Measurements from ENCODE around the gene BPIFA3. TPM values are rescaled to one million over a fixed set of nuclear protein-coding genes. Genes with fewer than 3 reads are reported as not detected.

The BPIFA3 gene
- total and polyA plus RNA-seq, 9 of the 15 experiments (the other 6 are each of a cell fraction or from before 2014, with no cell fraction given), result not detected

GRCh38 chr20:33252460-33252859 lies 35.3 kb downstream of the BPIFA3 start:
- H3K9ac ChIP-seq (ENCODE audit: insufficient read depth in 1 of 2, low read depth in 2 of 2, low read length in 2 of 2), result no peak overlapping the region
- no TSS peak for BruUV-seq (replicated peaks)
- H3K9me3 ChIP-seq (replicated peaks; ENCODE audit: control insufficient read depth, insufficient read depth, low read depth, low read length), result no peaks in the 10 kb centered on the region
- no peak for DNase-seq (ENCODE audit: extremely low read depth in 1 of 4, low spot score in 3 of 4)
- ChIA-PET CTCF (ENCODE audit: low intra/inter-chr PET ratio) (no interaction called here), POLR2A (no interaction called here)
- no peak overlapping the region for H3K4me2 ChIP-seq (ENCODE audit: insufficient read depth, low read length)
- H2AFZ ChIP-seq (ENCODE audit: low read depth, low read length), result peak overlapping the region; percentile 41; the same call in 1 of the 2 replicates
- WGBS (ENCODE audit: insufficient coverage, low coverage, missing lambda C conversion rate), result 31% methylated on average over 3 of the region's 3 CpGs
- in situ Hi-C loops (cut with MboI), result no loop called here
- H3K79me2 ChIP-seq (ENCODE audit: control insufficient read depth, insufficient read depth, low read length), result no peaks in the 10 kb centered on the region
- no peaks in the 10 kb centered on the region for H3K27me3 ChIP-seq (ENCODE audit: control insufficient read depth in 2 of 2, insufficient read depth in 2 of 2, low read length in 2 of 2)
- FAIRE-seq, result peak; percentile 42
- no peaks in the 10 kb centered on the region for H4K20me1 ChIP-seq (replicated peaks; ENCODE audit: control insufficient read depth, insufficient read depth, low read length)
- no peak overlapping the region for H3K4me3 ChIP-seq
- no peaks in the 10 kb centered on the region for H3K9me1 ChIP-seq (ENCODE audit: control insufficient read depth, insufficient read depth, low read length)
- ATAC-seq, result no peak
- intact Hi-C loops (cut with micrococcal nuclease), result no loop called here
- TF ChIP-seq ELF1 (tag; IDR thresholded peaks at IDR 0.05) (0 out of 2 replicates have a peak, but pooled peaks have one; percentile 21), POLR3A (IDR thresholded peaks at IDR 0.05; ENCODE audit: borderline replicate concordance, extremely low read depth, insufficient read depth, insufficient read length) (no peak), ZNF175 (CRISPR knock-in tag; IDR thresholded peaks at IDR 0.05; ENCODE audit: low read depth) (peak; percentile 100)
- H3K4me1 ChIP-seq (replicated peaks in 1 of 2; ENCODE audit: control insufficient read depth in 2 of 2, insufficient read depth in 2 of 2, low read length in 2 of 2), result peaks cover 3 to 12% of the 10 kb centered on the region in 2 experiments; a peak in 3 of 5 replicates
- H3K27ac ChIP-seq (ENCODE audit: extremely low read depth, low read depth, low read length), result no peak overlapping the region
- no peaks in the 10 kb centered on the region for H3K36me3 ChIP-seq (ENCODE audit: control insufficient read depth, insufficient read depth, low read length)

DNA sequence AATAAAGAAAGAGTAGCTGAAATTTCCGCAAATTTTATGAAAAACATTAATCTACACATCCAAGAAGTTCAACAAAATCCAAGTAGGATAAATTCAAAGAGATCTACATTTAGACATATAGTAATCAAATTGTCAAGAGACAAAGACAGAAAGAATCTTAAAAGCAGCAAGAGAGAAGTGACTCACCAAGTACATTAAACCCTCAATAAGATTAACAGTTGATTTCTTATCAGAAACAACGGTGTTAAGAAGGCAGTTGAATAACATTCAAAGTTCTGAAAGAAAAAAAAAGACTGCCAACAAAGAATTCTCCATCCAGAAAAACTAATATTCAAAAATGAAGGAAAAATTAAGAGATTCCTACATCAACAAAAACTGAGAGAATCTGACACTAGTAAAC lies 37.9 kb downstream of the BPIFA3 start:
- H3K27ac ChIP-seq (ENCODE audit: extremely low read depth, low read depth, low read length), result no peak overlapping the region
- in situ Hi-C loops (cut with MboI), result no loop called here
- H3K4me1 ChIP-seq (replicated peaks in 1 of 2; ENCODE audit: control insufficient read depth in 2 of 2, insufficient read depth in 2 of 2, low read length in 2 of 2), result peaks cover 3 to 13% of the 10 kb centered on the region in 2 experiments; a peak in 3 of 5 replicates
- H3K79me2 ChIP-seq (ENCODE audit: control insufficient read depth, insufficient read depth, low read length), result no peaks in the 10 kb centered on the region
- H3K4me2 ChIP-seq (ENCODE audit: insufficient read depth, low read length), result no peak overlapping the region
- FAIRE-seq (no peak), ATAC-seq (no peak), DNase-seq (ENCODE audit: extremely low read depth in 1 of 4, low spot score in 3 of 4) (no peak)
- H3K27me3 ChIP-seq (ENCODE audit: control insufficient read depth in 2 of 2, insufficient read depth in 2 of 2, low read length in 2 of 2), result no peaks in the 10 kb centered on the region
- intact Hi-C loops (cut with micrococcal nuclease), result no loop called here
- CTCF ChIA-PET (ENCODE audit: low intra/inter-chr PET ratio), result no interaction called here
- 25% methylated on average over 2 of the region's 2 CpGs for WGBS (ENCODE audit: insufficient coverage, low coverage, missing lambda C conversion rate)
- H3K9me3 ChIP-seq (replicated peaks; ENCODE audit: control insufficient read depth, insufficient read depth, low read depth, low read length), result no peaks in the 10 kb centered on the region
- H3K36me3 ChIP-seq (ENCODE audit: control insufficient read depth, insufficient read depth, low read length), result no peaks in the 10 kb centered on the region
- POLR2A ChIA-PET, result no interaction called here
- no peaks in the 10 kb centered on the region for H3K9me1 ChIP-seq (ENCODE audit: control insufficient read depth, insufficient read depth, low read length)
- no TSS peak for BruUV-seq (replicated peaks)
- no peak overlapping the region for H2AFZ ChIP-seq (ENCODE audit: low read depth, low read length)
- no peaks in the 10 kb centered on the region for H4K20me1 ChIP-seq (replicated peaks; ENCODE audit: control insufficient read depth, insufficient read depth, low read length)
- no peak overlapping the region for H3K4me3 ChIP-seq
- H3K9ac ChIP-seq (ENCODE audit: insufficient read depth in 1 of 2, low read depth in 2 of 2, low read length in 2 of 2), result no peak overlapping the region
- TF ChIP-seq FOSL1 (tag; conservative IDR thresholded peaks at IDR 0.05) (peak; percentile 77), XRCC4 (IDR thresholded peaks at IDR 0.05; ENCODE audit: extremely low read depth, insufficient read depth, insufficient read length) (no peak), JUND (IDR thresholded peaks at IDR 0.05; ENCODE audit: borderline replicate concordance, low read depth, low read length) (0 out of 2 replicates have a peak, but pooled peaks have one; percentile 18), JUND (tag; IDR thresholded peaks at IDR 0.05; ENCODE audit: borderline replicate concordance, low read depth, low read length) (peak; percentile 56; the same call in 1 of the 3 replicates)

All from K562 (cell line).